ENCODE data around the gene SLC35B2. TPM values are rescaled to one million over a fixed set of nuclear protein-coding genes. Genes with fewer than 3 reads are reported as not detected.

Gene SLC35B2
- total RNA-seq, 2 experiments from 2014 or later, result 6.4 to 7.0 TPM

GRCh38 chr6:44266347-44266746, 9.0 kb upstream of the SLC35B2 start:
- intact Hi-C loops (cut with DNase I, micrococcal nuclease), result loop anchor here (2.0 to 10.0 kb wide), 5 partner anchors 46 to 692 kb away; partner anchors contain the start of genes AARS2 (in 1 of the 2), CDC5L (in 1 of the 2), POLH (in 1 of the 2) and XPO5 (in 1 of the 2)
- Mint-ChIP-seq H3K27ac (peak overlapping the region; percentile 84), H3K4me3 (peak overlapping the region; percentile 75), H3K36me3 (ENCODE audit: low read depth) (peaks cover 21% of the 10 kb centered on the region), H3K9me3 (no peaks in the 10 kb centered on the region), H3K27me3 (peaks cover 28% of the 10 kb centered on the region), H3K4me1 (ENCODE audit: low read depth) (peaks cover 57% of the 10 kb centered on the region)
- Histone ChIP-seq H3K4me3 (ENCODE audit: low read length) (no peak overlapping the region), H3K27ac (ENCODE audit: low read depth in 1 of 2, low read length in 2 of 2) (peak overlapping the region in 1 of 2 donors; percentile 73), H3K9me3 (ENCODE audit: control insufficient read depth in 1 of 2, insufficient read depth in 1 of 2, low read length in 2 of 2) (no peaks in the 10 kb centered on the region), H3K36me3 (ENCODE audit: insufficient read depth, low read length) (peaks cover 12% of the 10 kb centered on the region), H3K4me1 (ENCODE audit: insufficient read depth, low read length) (peaks cover 53% of the 10 kb centered on the region), H3K27me3 (ENCODE audit: control insufficient read depth in 1 of 2, insufficient read depth in 2 of 2, low read length in 2 of 2) (peaks cover 19 to 26% of the 10 kb centered on the region in 2 experiments)
- ChIA-PET POLR2A (no interaction called here), CTCF (interaction anchor here (2.8 to 4.2 kb wide), 2 partner anchors 39 to 46 kb away, joined by 24 to 25 read pairs; partner anchors contain the start of gene AARS2)
- no peak for DNase-seq
- TF ChIP-seq CTCF (IDR thresholded peaks at IDR 0.05), result no peak
- ATAC-seq (ENCODE audit: poor library complexity), result no peak

- Mint-ChIP-seq H3K27ac (peak overlapping the region; percentile 84), H3K4me1 (ENCODE audit: low read depth) (peaks cover 62% of the 10 kb centered on the region), H3K9me3 (no peaks in the 10 kb centered on the region), H3K4me3 (peak overlapping the region; percentile 90), H3K36me3 (ENCODE audit: low read depth) (peaks cover 26% of the 10 kb centered on the region), H3K27me3 (peaks cover 23% of the 10 kb centered on the region)
- Histone ChIP-seq H3K36me3 (ENCODE audit: insufficient read depth, low read length) (peaks cover 18% of the 10 kb centered on the region), H3K9me3 (ENCODE audit: control insufficient read depth in 1 of 2, insufficient read depth in 1 of 2, low read length in 2 of 2) (no peaks in the 10 kb centered on the region), H3K4me3 (ENCODE audit: low read length) (peak overlapping the region; percentile 99), H3K27ac (ENCODE audit: low read depth in 1 of 2, low read length in 2 of 2) (peak overlapping the region in 1 of 2 donors; percentile 73), H3K27me3 (ENCODE audit: control insufficient read depth in 1 of 2, insufficient read depth in 2 of 2, low read length in 2 of 2) (peaks cover 16 to 21% of the 10 kb centered on the region in 2 experiments), H3K4me1 (ENCODE audit: insufficient read depth, low read length) (peaks cover 51% of the 10 kb centered on the region)
- no peak for TF ChIP-seq CTCF (IDR thresholded peaks at IDR 0.05)
- ChIA-PET POLR2A (no interaction called here), CTCF (no interaction called here)
- ATAC-seq (ENCODE audit: poor library complexity) (no peak), DNase-seq (no peak)
- intact Hi-C loops (cut with DNase I, micrococcal nuclease), result loop anchor here (1.0 to 10.0 kb wide), 8 partner anchors 9 to 691 kb away; partner anchors contain the start of genes HSP90AB1 (in 2 of the 2), AARS2 (in 1 of the 2), CDC5L (in 1 of the 2) and POLH (in 1 of the 2)
Measured at GRCh38 chr6:44265722-44266233, 8.4 kb upstream of the SLC35B2 start.

GRCh38 chr6:44265007-44265721, 7.8 kb upstream of the SLC35B2 start, which contains the start of gene NFKBIE:
TSS of gene NFKBIE (minus strand) at chr6:44265551. CDS start at chr6:44265346, 205 bp downstream.
- Histone ChIP-seq H3K36me3 (ENCODE audit: insufficient read depth, low read length) (peaks cover 22% of the 10 kb centered on the region), H3K4me1 (ENCODE audit: insufficient read depth, low read length) (peaks cover 51% of the 10 kb centered on the region), H3K27ac (ENCODE audit: low read depth in 1 of 2, low read length in 2 of 2) (peak within 1 kb of the TSS; percentile 93), H3K9me3 (ENCODE audit: control insufficient read depth in 1 of 2, insufficient read depth in 1 of 2, low read length in 2 of 2) (no peaks in the 10 kb centered on the region), H3K4me3 (ENCODE audit: low read length) (peak within 1 kb of the TSS; percentile 99), H3K27me3 (ENCODE audit: control insufficient read depth in 1 of 2, insufficient read depth in 2 of 2, low read length in 2 of 2) (peaks cover 16 to 21% of the 10 kb centered on the region in 2 experiments)
- peak within 1 kb of the TSS; percentile 84 for H3K27ac Mint-ChIP-seq
- ChIA-PET CTCF (interaction anchor here (0.7 to 1.5 kb wide), 8 partner anchors 9 to 92 kb away, joined by 3 to 9 read pairs (median 4); partner anchors contain the start of genes AARS2, HSP90AB1 and SLC29A1), POLR2A (interaction anchor here (1.0 to 2.0 kb wide), 6 partner anchors 9 to 48 kb away, joined by 4 to 35 read pairs (median 6); partner anchors contain the start of genes AARS2 and HSP90AB1)
- no peaks in the 10 kb centered on the region for H3K9me3 Mint-ChIP-seq
- peak; percentile 67 for TF ChIP-seq CTCF (IDR thresholded peaks at IDR 0.05)
- H3K4me1 Mint-ChIP-seq (ENCODE audit: low read depth), result peaks cover 62% of the 10 kb centered on the region
- peak within 1 kb of the TSS; percentile 97 for H3K4me3 Mint-ChIP-seq
- H3K36me3 Mint-ChIP-seq (ENCODE audit: low read depth), result peaks cover 32% of the 10 kb centered on the region
- peak; percentile 87 to 97 (median 94) for DNase-seq
- intact Hi-C loops (cut with DNase I, micrococcal nuclease), result loop anchor here (1.0 to 10.0 kb wide), 7 partner anchors 9 to 690 kb away; partner anchors contain the start of genes HSP90AB1 (in 2 of the 2), CDC5L (in 1 of the 2), POLH (in 1 of the 2) and XPO5 (in 1 of the 2)
- ATAC-seq (ENCODE audit: poor library complexity), result peak; percentile 79
- H3K27me3 Mint-ChIP-seq, result peaks cover 22% of the 10 kb centered on the region
